ENCODE measurements around the gene BFAR. TPM values are rescaled to one million over a fixed set of nuclear protein-coding genes. Genes with fewer than 3 reads are reported as not detected.

Gene BFAR
- total and polyA plus RNA-seq, 2 donors (not counting 1 experiment from before 2014, with no cell fraction given) = 30.7 to 72.9 TPM

- H3K4me3 Mint-ChIP-seq = no peak overlapping the region
- no peaks in the 10 kb centered on the region for H4K20me1 ChIP-seq (ENCODE audit: control insufficient read depth, insufficient read depth, low read length, poor library complexity, severe bottlenecking)
- H3K27ac ChIP-seq (ENCODE audit: low read length in 2 of 2) = no peak overlapping the region
- no CpG with 5 or more reads among the region's 4 CpGs for WGBS (ENCODE audit: insufficient coverage)
- H3K36me3 ChIP-seq (replicated peaks in 1 of 2; ENCODE audit: control extremely low read depth in 1 of 2, control insufficient read depth in 1 of 2, extremely low read depth in 1 of 2, insufficient read depth in 2 of 2, low read length in 1 of 2) = peaks cover 12 to 55% of the 10 kb centered on the region in 2 experiments
- H2AFZ ChIP-seq (ENCODE audit: insufficient read depth, low read depth, low read length, poor library complexity, severe bottlenecking) = no peak overlapping the region
- H3K27me3 ChIP-seq (replicated peaks in 1 of 4; ENCODE audit: control extremely low read depth in 1 of 4, control insufficient read depth in 3 of 4, insufficient read depth in 4 of 4, low read length in 3 of 4) = no peaks in the 10 kb centered on the region
- H3K9ac ChIP-seq (ENCODE audit: low read length) = no peak overlapping the region
- H3K27ac Mint-ChIP-seq = no peak overlapping the region
- intact Hi-C loops (cut with micrococcal nuclease) = no loop called here
- ChIA-PET CTCF (no interaction called here), POLR2A (no interaction called here)
- H3K4me1 Mint-ChIP-seq = peaks cover 29% of the 10 kb centered on the region
- no peak for TF ChIP-seq EZH2 (IDR thresholded peaks at IDR 0.05; ENCODE audit: borderline replicate concordance, insufficient read depth, low read depth, low read length, poor library complexity, severe bottlenecking)
- no peak for TF ChIP-seq CTCF (IDR thresholded peaks at IDR 0.05)
- peaks cover 3% of the 10 kb centered on the region for H3K9me3 Mint-ChIP-seq (ENCODE audit: insufficient read depth)
- peaks cover 21 to 26% of the 10 kb centered on the region in 2 donors for H3K4me1 ChIP-seq (ENCODE audit: control insufficient read depth in 2 of 2, insufficient read depth in 2 of 2, low read length in 2 of 2)
- H3K4me2 ChIP-seq (replicated peaks; ENCODE audit: low read depth, low read length, poor library complexity, severe bottlenecking) = no peak overlapping the region
- no peak overlapping the region for H3K4me3 ChIP-seq (ENCODE audit: control extremely low read depth in 1 of 5, extremely low read depth in 1 of 5, insufficient read depth in 1 of 5, low read depth in 2 of 5, low read length in 4 of 5)
- no peak for ATAC-seq (ENCODE audit: low read depth)
- no peaks in the 10 kb centered on the region for H3K27me3 Mint-ChIP-seq
- H3K9me3 ChIP-seq (ENCODE audit: control extremely low read depth in 1 of 3, control insufficient read depth in 2 of 3, insufficient read depth in 1 of 3, low read length in 2 of 3) = peaks cover 0 to 9% (median 0%) of the 10 kb centered on the region in 3 donors
- DNase-seq = no peak
- peaks cover 46% of the 10 kb centered on the region for H3K79me2 ChIP-seq (ENCODE audit: control insufficient read depth, insufficient read depth, low read length)
Observed at GRCh38 chr16:14627078-14627477, 5.7 kb upstream of the BFAR start.

GRCh38 chr16:14628806-14629611, 3.7 kb upstream of the BFAR start:
- Histone ChIP-seq H3K27ac (ENCODE audit: low read length in 2 of 2) (peak overlapping the region; percentile 89 to 93), H3K79me2 (ENCODE audit: control insufficient read depth, insufficient read depth, low read length) (peaks cover 55% of the 10 kb centered on the region), H3K4me1 (ENCODE audit: control insufficient read depth in 2 of 2, insufficient read depth in 2 of 2, low read length in 2 of 2) (peaks cover 29 to 37% of the 10 kb centered on the region in 2 donors), H2AFZ (ENCODE audit: insufficient read depth, low read depth, low read length, poor library complexity, severe bottlenecking) (peak overlapping the region; percentile 64), H4K20me1 (ENCODE audit: control insufficient read depth, insufficient read depth, low read length, poor library complexity, severe bottlenecking) (peaks cover 6% of the 10 kb centered on the region), H3K4me2 (replicated peaks; ENCODE audit: low read depth, low read length, poor library complexity, severe bottlenecking) (peak overlapping the region; percentile 78), H3K9ac (ENCODE audit: low read length) (peak overlapping the region; percentile 82), H3K27me3 (replicated peaks in 1 of 4; ENCODE audit: control extremely low read depth in 1 of 4, control insufficient read depth in 3 of 4, insufficient read depth in 4 of 4, low read length in 3 of 4) (no peaks in the 10 kb centered on the region), H3K9me3 (ENCODE audit: control extremely low read depth in 1 of 3, control insufficient read depth in 2 of 3, insufficient read depth in 1 of 3, low read length in 2 of 3) (peaks cover 0 to 9% (median 0%) of the 10 kb centered on the region in 3 donors), H3K36me3 (replicated peaks in 1 of 2; ENCODE audit: control extremely low read depth in 1 of 2, control insufficient read depth in 1 of 2, extremely low read depth in 1 of 2, insufficient read depth in 2 of 2, low read length in 1 of 2) (peaks cover 9 to 41% of the 10 kb centered on the region in 2 experiments), H3K4me3 (ENCODE audit: control extremely low read depth in 1 of 5, extremely low read depth in 1 of 5, insufficient read depth in 1 of 5, low read depth in 2 of 5, low read length in 4 of 5) (peak overlapping the region; percentile 73 to 94 (median 86))
- CTCF ChIA-PET = interaction anchor here (0.5 kb wide), 1 partner anchor 12 kb away, joined by 3 read pairs; no protein-coding TSS in a partner anchor
- ATAC-seq (ENCODE audit: low read depth) (no peak), DNase-seq (no peak)
- WGBS (ENCODE audit: insufficient coverage) = 68% methylated on average over 5 of the region's 12 CpGs
- H3K4me3 Mint-ChIP-seq = peak overlapping the region; percentile 81
- H3K4me1 Mint-ChIP-seq = peaks cover 37% of the 10 kb centered on the region
- peaks cover 3% of the 10 kb centered on the region for H3K9me3 Mint-ChIP-seq (ENCODE audit: insufficient read depth)
- POLR2A ChIA-PET = interaction anchor here (0.6 kb wide), 1 partner anchor 194 kb away, joined by 10 read pairs; no protein-coding TSS in a partner anchor
- TF ChIP-seq EZH2 (IDR thresholded peaks at IDR 0.05; ENCODE audit: borderline replicate concordance, insufficient read depth, low read depth, low read length, poor library complexity, severe bottlenecking) (no peak), CTCF (IDR thresholded peaks at IDR 0.05) (no peak)
- H3K27ac Mint-ChIP-seq = peak overlapping the region; percentile 89
- intact Hi-C loops (cut with micrococcal nuclease) = no loop called here
- no peaks in the 10 kb centered on the region for H3K27me3 Mint-ChIP-seq

All from B cell (primary cell).